HCT116 (cell line): ENCODE data around the gene ZFHX3. TPM values are rescaled to one million over a fixed set of nuclear protein-coding genes. Genes with fewer than 3 reads are reported as not detected.

Experiments
- ATAC-seq: fragments of 200-7000 bp; cut with Tn5 transposase; 2 replicates; pipeline ENCODE4 v1.9.1; 2020; ENCODE audit warnings: mild to moderate bottlenecking, moderate library complexity
- BruUV-seq: library from RNA; stranded (reverse); fragments of 400-500 nt; replicated peaks from 2 replicates; lab custom pipeline; 2021; lab: Mats Ljungman, UMichigan
- CTCF ChIA-PET: fragments of 300-600 bp; sonication (Branson Sonifier 250); formaldehyde crosslinking; loops from one replicate; lab custom pipeline; 2021; ENCODE audit warnings: antibody characterized with exemption; lab: Charles Lee
- POLR2A ChIA-PET: fragments of 300-600, 350-600 bp; sonication (Branson Sonifier 250); formaldehyde crosslinking; loops from one replicate; lab custom pipeline; 2021; ENCODE audit warnings: antibody characterized with exemption; lab: Charles Lee
- RAD21 ChIA-PET, 2 experiments: fragments of 300-600 bp; sonication (Branson Sonifier 250); formaldehyde crosslinking; loops; one replicate each; lab custom pipeline; 2023; ENCODE audit warnings: low total read pairs in 2 of 2; ENCODE audit not compliant: uncharacterized antibody in 2 of 2, unreplicated experiment in 2 of 2, low non-redundant PET in 1 of 2; lab: Charles Lee
- DNase-seq: peaks from one replicate; pipeline ENCODE4 v3.0.0-alpha.2; 2010; ENCODE audit warnings: low read depth, low spot score
- H2AFZ ChIP-seq: fragments of 200-600 bp; shearing (Covaris generic), sonication (generic); 2 replicates; pipeline ENCODE4 v1.6.1; 2017; ENCODE audit warnings: low read depth, mixed run types, mixed read lengths, antibody characterized with exemption, low read length; ENCODE audit not compliant: poor library complexity, severe bottlenecking
- H3K27ac ChIP-seq: 2 replicates; pipeline ENCODE4 v1.5.1; 2012; ENCODE audit warnings: low read depth, low read length
- H3K27me3 ChIP-seq: fragments of 200-600 bp; sonication (generic); 2 replicates; pipeline ENCODE4 v1.6.1; 2016; ENCODE audit warnings: mixed run types, low read length, mixed read lengths; ENCODE audit not compliant: insufficient read depth
- H3K36me3 ChIP-seq, 2 experiments: fragments of 200-500 bp in 1 of 2; fragments of 200-600 bp in 1 of 2; sonication (Bioruptor generic) in 1 of 2; sonication (generic) in 1 of 2; 2 replicates each; pipeline versions ENCODE4 v1.5.1 to v1.6.1; 2014 to 2016; ENCODE audit warnings: low read length in 2 of 2, inconsistent platforms in 1 of 2, mixed read lengths in 1 of 2, mixed run types in 1 of 2; ENCODE audit not compliant: insufficient read depth in 2 of 2, control insufficient read depth in 1 of 2
- H3K4me1 ChIP-seq, 2 experiments: fragments of 200-600 bp in 1 of 2; sonication (generic) in 1 of 2; 2 replicates each; pipeline versions ENCODE4 v1.5.1 to v1.6.1; 2012 to 2017; ENCODE audit warnings: low read length in 2 of 2, inconsistent platforms in 1 of 2, mild to moderate bottlenecking in 1 of 2, mixed read lengths in 1 of 2, mixed run types in 1 of 2, moderate library complexity in 1 of 2; ENCODE audit not compliant: insufficient read depth in 2 of 2, control insufficient read depth in 1 of 2
- H3K4me2 ChIP-seq: fragments of 200-600 bp; sonication (generic); 2 replicates; pipeline ENCODE4 v1.6.1; 2017; ENCODE audit warnings: mixed run types, low read length, mixed read lengths
- H3K4me3 ChIP-seq, 2 experiments: fragments of 200-600 bp in 1 of 2; sonication (generic) in 1 of 2; replicated peaks in 1 of 2; 2 replicates each; pipeline ENCODE4 v1.5.1; 2011 to 2016; ENCODE audit warnings: low read length in 2 of 2, control low read depth in 1 of 2, low read depth in 1 of 2, mild to moderate bottlenecking in 1 of 2, mixed read lengths in 1 of 2, mixed run types in 1 of 2
- H3K79me2 ChIP-seq: fragments of 200-600 bp; sonication (generic); 2 replicates; pipeline ENCODE4 v1.6.1; 2017; ENCODE audit warnings: mild to moderate bottlenecking, mixed run types, low read length, moderate library complexity, mixed read lengths; ENCODE audit not compliant: insufficient read depth
- H3K9ac ChIP-seq: fragments of 200-600 bp; sonication (generic); 2 replicates; pipeline ENCODE4 v1.6.1; 2016; ENCODE audit warnings: low read length, mixed read lengths
- H3K9me2 ChIP-seq: fragments of 200-600 bp; sonication (generic), shearing (Covaris generic); 2 replicates; pipeline ENCODE4 v1.6.1; 2017; ENCODE audit warnings: mixed run types, mild to moderate bottlenecking, moderate library complexity; ENCODE audit not compliant: insufficient read depth
- H3K9me3 ChIP-seq, 2 experiments: fragments of 200-500 bp in 1 of 2; fragments of 200-600 bp in 1 of 2; sonication (Bioruptor generic) in 1 of 2; sonication (generic) in 1 of 2; 2 replicates each; pipeline ENCODE4 v1.6.1; 2014 to 2017; ENCODE audit warnings: low read length in 2 of 2, mixed read lengths in 2 of 2, inconsistent platforms in 1 of 2, low read depth in 1 of 2, mild to moderate bottlenecking in 1 of 2, mixed run types in 1 of 2, moderate library complexity in 1 of 2; ENCODE audit not compliant: control insufficient read depth in 1 of 2, insufficient read depth in 1 of 2
- H4K20me1 ChIP-seq: fragments of 200-600 bp; sonication (generic), shearing (Covaris generic); 2 replicates; pipeline ENCODE4 v1.6.1; 2017; ENCODE audit warnings: mixed run types, mild to moderate bottlenecking, moderate library complexity; ENCODE audit not compliant: insufficient read depth
- ATF3 ChIP-seq: IDR thresholded peaks from 2 replicates; pipeline ENCODE4 v1.6.1; 2012
- CBX3 ChIP-seq: IDR thresholded peaks from 2 replicates; pipeline ENCODE4 v1.6.1; 2012; ENCODE audit warnings: low read depth
- CEBPB ChIP-seq: IDR thresholded peaks from 2 replicates; pipeline ENCODE4 v1.6.1; 2012; ENCODE audit warnings: low read depth
- CTCF ChIP-seq, 3 experiments: fragments of 200-600 bp in 1 of 3; sonication (generic) in 1 of 3; IDR thresholded peaks in 2 of 3; conservative IDR thresholded peaks in 1 of 3; 2 replicates each; pipeline ENCODE4 v1.5.1; 2012 to 2017; ENCODE audit warnings: low read depth in 2 of 3, low read length in 2 of 3, antibody characterized with exemption in 1 of 3, borderline replicate concordance in 1 of 3, control low read depth in 1 of 3, mild to moderate bottlenecking in 1 of 3, mixed read lengths in 1 of 3, mixed run types in 1 of 3, moderate library complexity in 1 of 3; ENCODE audit not compliant: insufficient read depth in 1 of 3
- ELF1 ChIP-seq: IDR thresholded peaks from 2 replicates; pipeline ENCODE4 v1.6.1; 2012; ENCODE audit warnings: low read depth, borderline replicate concordance
- EZH2 ChIP-seq: fragments of 200-600 bp; sonication (generic); IDR thresholded peaks from 2 replicates; pipeline ENCODE4 v1.6.1; 2017; ENCODE audit warnings: antibody characterized with exemption, mixed run types
- EZH2phosphoT487 ChIP-seq: fragments of 200-600 bp; IDR thresholded peaks from 2 replicates; pipeline ENCODE4 v1.6.1; 2018; ENCODE audit warnings: antibody characterized with exemption, borderline replicate concordance
- FOSL1 ChIP-seq: IDR thresholded peaks from 2 replicates; pipeline ENCODE4 v1.6.1; 2012; ENCODE audit warnings: low read depth
- JUND ChIP-seq: IDR thresholded peaks from 2 replicates; pipeline ENCODE4 v1.6.1; 2012
- MAX ChIP-seq: IDR thresholded peaks from 2 replicates; pipeline ENCODE4 v1.6.1; 2012
- POLR2AphosphoS5 ChIP-seq: IDR thresholded peaks from 2 replicates; pipeline ENCODE4 v1.6.1; 2011; ENCODE audit warnings: mild to moderate bottlenecking, low read depth, low read length, moderate library complexity
- SP1 ChIP-seq: IDR thresholded peaks from 2 replicates; pipeline ENCODE4 v1.6.1; 2012; ENCODE audit warnings: low read depth
- SRF ChIP-seq: IDR thresholded peaks from 2 replicates; pipeline ENCODE4 v1.6.1; 2012; ENCODE audit warnings: low read depth
- intact Hi-C: fragments of 100-400 bp; cut with micrococcal nuclease; formaldehyde crosslinking; loops from 2 replicates; pipeline ENCODE4 v1.10.0; 2022
- total RNA-seq: library from RNA; stranded (reverse); gene quantifications from one replicate; pipeline ENCODE4 v1.2.1, GENCODE V29; 2021; ENCODE audit not compliant: unreplicated experiment

The ZFHX3 gene
- total RNA-seq, 1 experiment from 2014 or later = 6.3 TPM

- peak; percentile 43 for ATAC-seq
- Histone ChIP-seq H3K27me3 (no peaks in the 10 kb centered on the region), H3K9ac (peak overlapping the region; percentile 55), H3K79me2 (peaks cover 15% of the 10 kb centered on the region), H3K9me2 (no peaks in the 10 kb centered on the region), H3K27ac (no peak overlapping the region), H3K4me3 (peak overlapping the region in 1 of 2 experiments; percentile 44; a peak in 2 of 4 replicates), H3K4me1 (peaks cover 42 to 52% of the 10 kb centered on the region in 2 experiments), H4K20me1 (peaks cover under 1% of the 10 kb centered on the region; the same call in 1 of the 2 replicates), H2AFZ (no peak overlapping the region), H3K4me2 (peak overlapping the region; percentile 80), H3K9me3 (no peaks in the 10 kb centered on the region), H3K36me3 (no peaks in the 10 kb centered on the region)
- peak; percentile 72 for DNase-seq
- TF ChIP-seq CTCF (IDR thresholded peaks at IDR 0.05 in 2 of 3, conservative IDR thresholded peaks at IDR 0.05 in 1 of 3; ENCODE audit: borderline replicate concordance in 1 of 3, insufficient read depth in 1 of 3, low read depth in 2 of 3, low read length in 2 of 3) (no peak), SRF (peak; percentile 27; the same call in 1 of the 2 replicates), JUND (peak; percentile 84), CEBPB (peak; percentile 46), POLR2AphosphoS5 (peak; percentile 49), EZH2 (no peak), FOSL1 (peak; percentile 91), MAX (peak; percentile 59), ATF3 (no peak), SP1 (peak; percentile 70), CBX3 (peak; percentile 40; the same call in 1 of the 2 replicates), ELF1 (no peak), EZH2phosphoT487 (no peak)
- BruUV-seq = no TSS peak
- ChIA-PET POLR2A (no interaction called here), RAD21 (no interaction called here), CTCF (no interaction called here)
- intact Hi-C loops = no loop called here
Observed at GRCh38 chr16:73020409-73020884, 27.5 kb downstream of the ZFHX3 start.
